Measurements from ENCODE around the gene ZFP62.

DNA sequence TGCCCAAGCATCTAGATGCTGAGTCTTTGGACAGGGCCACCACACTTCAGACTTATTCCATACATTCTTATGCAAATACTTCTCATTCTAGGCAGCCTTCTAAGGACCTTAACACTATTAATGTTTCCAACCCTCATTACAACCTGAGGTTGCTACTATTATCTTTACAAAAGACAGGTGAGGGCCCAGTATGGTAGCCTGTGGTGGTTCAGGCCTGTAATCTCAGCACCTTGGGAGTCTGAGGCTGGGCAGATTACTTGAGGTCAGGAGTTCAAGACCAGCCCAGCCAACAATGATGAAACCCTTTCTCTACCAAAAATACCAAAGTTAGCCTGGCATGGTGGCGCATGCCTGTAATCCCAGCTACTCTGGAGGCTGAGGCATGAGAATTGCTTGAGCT is 16.2 kb downstream of the ZFP62 start:
- no peak for TF ChIP-seq GATA2 (IDR thresholded peaks at IDR 0.05; ENCODE audit: low read depth, low read length)
- no peak for TF ChIP-seq GATA3 (IDR thresholded peaks at IDR 0.05; ENCODE audit: low read depth, low read length)
